Omental fat pad (tissue), 4 donors: Measurements from ENCODE around the gene SELENOT. TPM values are rescaled to one million over a fixed set of nuclear protein-coding genes. Genes with fewer than 3 reads are reported as not detected.

Experiments
- ATAC-seq: fragments of 150-250 bp; one replicate; pipeline ENCODE4 v1.9.1; 2016; ENCODE audit warnings: mild to moderate bottlenecking, moderate library complexity; ENCODE audit not compliant: low FRiP score
- DNase-seq: peaks from one replicate; pipeline ENCODE4 v3.0.0-alpha.2; 2019; ENCODE audit warnings: low spot score
- total RNA-seq, 4 donors: library from RNA; depleted of rRNA; stranded (reverse); fragments of >200 nt; gene quantifications; one replicate each; pipeline ENCODE4 v1.1.0, GENCODE V29; 2016
- TF ChIP-seq, protein P1 (sequence below), 3 donors: fragments of 450-650 bp; IDR thresholded peaks; one replicate each; pipeline ENCODE4 v1.5.1; 2016 to 2017; ENCODE audit warnings: antibody characterized with exemption in 3 of 3, mild to moderate bottlenecking in 3 of 3, moderate library complexity in 2 of 3

Gene SELENOT
- total RNA-seq, 4 donors from 2014 or later: 107 to 164 (median 142) TPM

DNA sequence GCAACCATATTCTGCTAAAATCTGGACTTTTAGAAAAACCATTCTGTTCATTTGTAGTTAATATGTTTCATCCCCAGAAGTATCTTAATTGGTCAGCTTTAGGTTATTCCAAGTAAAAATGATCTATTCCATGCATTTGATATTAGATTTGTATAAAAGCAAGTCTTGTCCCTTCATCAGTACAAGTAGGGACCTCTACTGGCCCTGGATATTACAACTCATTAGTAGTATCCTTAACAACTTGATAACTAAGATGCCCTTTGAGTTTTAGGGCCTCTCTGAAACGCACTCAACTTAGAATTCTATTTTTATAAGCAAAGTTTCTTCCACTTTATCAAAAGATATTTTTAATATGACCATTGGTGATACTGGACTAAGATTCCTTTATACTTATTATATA, 25.3 kb upstream of the SELENOT start:
- DNase-seq (no peak), ATAC-seq (no peak)
- TF ChIP-seq, protein P1, sequence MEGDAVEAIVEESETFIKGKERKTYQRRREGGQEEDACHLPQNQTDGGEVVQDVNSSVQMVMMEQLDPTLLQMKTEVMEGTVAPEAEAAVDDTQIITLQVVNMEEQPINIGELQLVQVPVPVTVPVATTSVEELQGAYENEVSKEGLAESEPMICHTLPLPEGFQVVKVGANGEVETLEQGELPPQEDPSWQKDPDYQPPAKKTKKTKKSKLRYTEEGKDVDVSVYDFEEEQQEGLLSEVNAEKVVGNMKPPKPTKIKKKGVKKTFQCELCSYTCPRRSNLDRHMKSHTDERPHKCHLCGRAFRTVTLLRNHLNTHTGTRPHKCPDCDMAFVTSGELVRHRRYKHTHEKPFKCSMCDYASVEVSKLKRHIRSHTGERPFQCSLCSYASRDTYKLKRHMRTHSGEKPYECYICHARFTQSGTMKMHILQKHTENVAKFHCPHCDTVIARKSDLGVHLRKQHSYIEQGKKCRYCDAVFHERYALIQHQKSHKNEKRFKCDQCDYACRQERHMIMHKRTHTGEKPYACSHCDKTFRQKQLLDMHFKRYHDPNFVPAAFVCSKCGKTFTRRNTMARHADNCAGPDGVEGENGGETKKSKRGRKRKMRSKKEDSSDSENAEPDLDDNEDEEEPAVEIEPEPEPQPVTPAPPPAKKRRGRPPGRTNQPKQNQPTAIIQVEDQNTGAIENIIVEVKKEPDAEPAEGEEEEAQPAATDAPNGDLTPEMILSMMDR (IDR thresholded peaks at IDR 0.05): no peak

DNA sequence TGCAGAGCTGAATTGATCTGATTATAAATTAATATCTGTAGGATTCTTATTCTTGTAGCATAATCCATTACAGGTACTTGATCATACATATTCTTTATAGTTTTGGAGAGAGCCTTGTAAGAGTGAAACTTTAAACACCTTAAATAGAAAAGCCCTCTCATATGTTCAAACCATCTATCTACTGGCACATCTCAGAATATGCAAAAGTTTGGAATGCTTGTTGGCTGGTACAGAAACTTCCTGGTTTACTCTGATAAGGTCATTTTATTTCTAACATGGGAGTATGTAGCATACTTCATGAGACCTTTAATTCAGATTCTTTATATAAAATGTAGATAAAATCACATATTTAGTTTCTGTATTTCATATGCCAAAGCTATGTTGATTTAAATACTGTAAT, 21.9 kb upstream of the SELENOT start:
- no peak for DNase-seq
- no peak for ATAC-seq
- TF ChIP-seq, protein P1 (IDR thresholded peaks at IDR 0.05): no peak

DNA sequence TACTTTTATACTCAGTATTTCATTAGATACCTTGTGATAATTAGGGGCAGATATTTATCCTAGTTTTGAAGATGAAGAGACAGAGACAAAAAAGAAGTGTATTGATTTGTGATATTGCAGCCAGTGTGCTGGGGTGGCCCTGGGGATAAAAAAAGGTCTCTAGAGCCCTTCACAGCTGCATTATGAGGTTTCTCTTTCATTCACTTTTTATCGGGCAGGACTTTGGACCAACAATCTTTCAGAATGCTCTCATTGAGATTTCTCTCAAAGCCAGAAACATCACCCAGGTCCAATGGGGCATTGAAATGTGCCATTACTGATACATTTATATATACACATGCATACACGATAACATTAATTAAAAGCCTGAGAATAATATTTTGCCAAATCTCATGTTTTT, 20.5 kb upstream of the SELENOT start:
- ATAC-seq (no peak), DNase-seq (no peak)
- TF ChIP-seq, protein P1 (IDR thresholded peaks at IDR 0.05): no peak

DNA sequence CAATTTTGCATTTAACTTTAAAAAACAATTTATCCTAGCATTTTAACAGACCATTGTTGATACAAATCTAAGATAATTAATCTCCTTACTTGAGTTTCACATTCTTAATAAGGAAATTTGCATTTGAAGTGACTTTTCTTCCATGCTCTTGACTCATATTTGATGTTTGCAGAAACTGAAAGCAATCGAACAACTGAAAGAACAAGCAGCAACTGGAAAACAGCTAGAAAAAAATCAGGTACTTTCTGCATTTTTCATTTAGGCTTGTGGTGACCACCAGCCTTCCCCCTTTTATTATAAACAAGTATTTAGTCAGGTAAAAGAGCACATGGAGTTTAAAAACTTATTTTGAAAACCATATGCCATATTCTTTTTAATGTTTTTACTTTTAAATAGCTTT, 20.1 kb upstream of the SELENOT start:
- ATAC-seq (no peak), DNase-seq (no peak)
- TF ChIP-seq, protein P1 (IDR thresholded peaks at IDR 0.05): no peak

DNA sequence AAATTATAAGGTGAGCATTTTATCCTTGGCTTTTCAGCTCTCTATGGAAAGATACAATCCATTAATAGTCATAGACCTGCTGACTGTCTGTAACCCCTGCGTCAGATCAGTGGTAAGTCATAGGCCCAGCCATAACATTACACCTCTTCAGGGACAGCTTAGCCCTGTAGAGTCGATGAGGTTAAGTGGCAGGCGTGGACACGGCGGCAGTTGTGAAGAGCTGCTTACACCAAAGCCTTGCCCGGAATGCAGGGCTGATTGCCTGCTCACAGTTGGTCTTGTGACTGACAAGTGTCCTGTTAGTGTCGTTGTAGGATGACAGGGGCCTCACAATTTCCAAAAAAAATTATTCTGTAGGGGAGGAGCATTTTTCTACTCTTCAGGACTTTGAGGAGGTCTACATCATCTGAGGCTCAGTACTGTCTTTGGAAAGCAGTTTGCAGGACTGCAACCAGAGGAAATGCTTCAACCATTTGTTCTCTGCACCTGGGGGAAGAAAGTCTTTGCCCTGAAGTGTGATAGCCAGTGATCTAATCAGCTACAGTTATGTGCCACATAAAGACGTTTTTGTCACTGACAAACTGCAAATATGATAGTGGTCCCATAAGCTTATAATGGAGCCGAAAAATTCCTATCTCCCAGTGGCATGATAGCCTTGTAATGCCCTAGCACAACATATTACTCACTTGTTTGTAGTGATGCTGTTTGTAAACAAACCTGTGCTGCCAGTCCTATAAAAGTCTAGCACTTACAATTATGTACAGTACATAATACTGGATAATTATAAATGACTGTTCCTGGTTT, 14.9 kb upstream of the SELENOT start:
- ATAC-seq (no peak), DNase-seq (no peak)
- TF ChIP-seq, protein P1 (IDR thresholded peaks at IDR 0.05): no peak

DNA sequence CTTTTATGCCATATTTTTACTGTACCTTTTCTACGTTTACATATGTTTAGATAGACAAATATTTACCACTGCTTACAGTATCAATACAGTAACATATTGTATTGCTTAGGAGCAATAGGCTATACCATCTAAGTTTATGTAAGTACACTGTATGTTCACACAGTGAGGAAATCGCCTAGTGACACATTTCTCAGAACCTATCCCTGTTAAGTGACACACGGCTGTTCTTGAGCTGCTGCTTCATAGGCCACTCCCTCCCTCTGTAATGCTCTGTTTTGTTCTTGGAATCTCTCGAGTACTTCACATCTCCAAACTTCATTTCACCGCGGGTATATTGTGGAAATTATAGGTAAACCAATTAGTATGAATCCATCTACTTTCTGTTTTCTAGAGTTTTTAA, 13.4 kb upstream of the SELENOT start:
- no peak for DNase-seq
- TF ChIP-seq, protein P1 (IDR thresholded peaks at IDR 0.05): no peak
- no peak for ATAC-seq

DNA sequence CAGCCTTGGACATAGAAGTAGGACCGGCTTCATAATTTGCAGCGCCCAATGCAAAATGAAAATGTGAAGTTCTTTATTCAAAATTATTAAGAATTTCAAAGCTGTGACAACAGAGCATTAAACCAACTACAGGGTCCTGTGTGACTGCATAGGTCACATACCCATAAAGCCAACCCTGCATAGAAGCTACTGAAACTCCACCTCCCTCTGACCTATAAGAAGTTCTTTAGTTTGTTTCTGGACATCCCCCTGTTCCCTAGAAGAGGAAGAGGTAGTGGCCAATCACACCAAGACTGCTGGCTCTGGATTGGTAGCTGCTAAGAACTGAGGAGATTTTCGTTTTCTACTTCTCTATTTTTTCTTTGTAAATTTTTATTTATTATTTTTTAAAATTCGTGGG, 9.0 kb upstream of the SELENOT start:
- TF ChIP-seq, protein P1 (IDR thresholded peaks at IDR 0.05): no peak
- no peak for ATAC-seq
- no peak for DNase-seq
